Stimulated activated CD4-positive, alpha-beta T cell treated with anti-CD3 and anti-CD28 coated beads, Interleukin-2, amount 100 ng/mL, for 4 hours (primary cell): ENCODE measurements around the gene ANK3.

Experiments used
- DNase-seq: peaks from one replicate; pipeline ENCODE4 v3.0.0-alpha.2; 2020; ENCODE audit warnings: low read depth

The ANK3 gene

DNA sequence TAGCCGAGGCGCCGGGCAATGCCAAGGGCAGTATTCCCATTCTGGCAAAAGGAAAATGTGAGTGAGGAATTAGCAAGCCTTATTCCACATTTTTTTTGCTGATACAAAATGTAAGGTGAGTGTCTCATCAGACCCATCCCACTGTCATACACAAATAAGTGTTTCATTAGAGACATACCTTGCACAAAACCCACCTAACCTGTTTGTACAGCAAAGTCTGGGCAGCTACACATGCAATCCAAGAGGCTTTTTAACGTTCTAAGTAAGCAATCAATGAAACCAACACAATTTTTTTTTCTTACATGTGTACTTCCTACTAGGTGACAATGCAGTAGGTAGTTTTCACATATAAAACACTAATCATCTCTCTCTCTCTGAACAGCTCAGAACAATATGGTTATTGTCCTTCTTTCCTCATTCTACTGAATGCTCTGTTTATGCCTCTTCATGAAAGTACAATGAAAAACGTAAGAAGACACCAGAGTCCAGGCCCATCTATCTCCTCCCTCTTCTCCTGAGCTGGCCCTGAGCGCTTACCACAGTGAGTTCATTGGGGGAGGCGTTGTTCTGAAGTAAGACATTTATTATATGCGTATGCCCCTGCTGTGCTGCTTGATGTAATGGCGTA is 217.2 kb downstream of the ANK3 start:
- DNase-seq = no peak

DNA sequence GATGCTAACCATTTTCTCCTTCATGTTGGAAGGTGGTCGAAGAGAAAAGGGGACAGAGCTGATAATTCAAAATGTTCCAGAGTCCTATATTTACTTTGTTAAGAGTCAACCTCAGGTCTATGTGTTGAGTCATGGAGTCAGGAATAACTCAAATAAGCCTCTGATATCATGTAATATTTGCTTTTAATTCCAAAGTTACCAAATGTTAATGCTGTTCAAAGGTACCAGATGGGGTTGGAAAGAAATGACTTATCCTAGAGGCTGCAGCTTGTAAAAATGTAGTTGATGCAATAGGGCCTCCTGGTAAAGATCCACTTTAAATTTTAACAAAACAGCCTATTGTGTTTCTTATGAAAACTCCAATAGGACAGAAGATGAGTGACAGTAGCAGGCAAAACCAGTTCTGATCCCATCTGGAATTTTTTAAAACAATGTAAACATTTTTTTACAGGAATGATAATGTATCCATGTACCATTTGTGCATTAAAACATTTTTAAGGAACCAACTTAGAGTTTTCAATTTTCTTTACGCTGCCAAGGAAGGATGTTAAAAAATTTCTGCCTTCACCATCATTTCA is 218.2 kb downstream of the ANK3 start:
- DNase-seq = no peak

GRCh38 chr10:60170250-60170649 is 219.4 kb downstream of the ANK3 start:
- no peak for DNase-seq

- DNase-seq = no peak
These were observed 220.6 kb downstream of the ANK3 start for GRCh38 chr10:60169111-60169510.

DNA sequence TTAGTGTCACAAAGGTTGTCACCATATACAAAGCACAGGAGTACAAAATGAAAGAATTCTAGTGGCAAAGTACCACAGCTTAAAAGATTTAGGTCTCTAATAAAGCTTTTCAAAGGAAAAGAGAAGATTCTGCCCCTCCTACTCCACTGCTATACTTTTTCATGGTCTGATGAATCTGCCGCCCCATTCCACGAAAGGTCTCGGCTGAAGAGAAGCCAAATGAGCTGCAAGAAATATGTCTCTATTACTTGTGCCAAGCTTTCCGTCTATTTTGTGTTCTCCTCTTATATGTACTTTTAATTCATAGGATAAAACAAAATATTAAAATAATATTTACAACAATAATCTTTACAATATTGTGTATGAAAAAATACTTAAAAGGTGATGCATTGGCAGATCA is 222.6 kb downstream of the ANK3 start:
- no peak for DNase-seq

DNA sequence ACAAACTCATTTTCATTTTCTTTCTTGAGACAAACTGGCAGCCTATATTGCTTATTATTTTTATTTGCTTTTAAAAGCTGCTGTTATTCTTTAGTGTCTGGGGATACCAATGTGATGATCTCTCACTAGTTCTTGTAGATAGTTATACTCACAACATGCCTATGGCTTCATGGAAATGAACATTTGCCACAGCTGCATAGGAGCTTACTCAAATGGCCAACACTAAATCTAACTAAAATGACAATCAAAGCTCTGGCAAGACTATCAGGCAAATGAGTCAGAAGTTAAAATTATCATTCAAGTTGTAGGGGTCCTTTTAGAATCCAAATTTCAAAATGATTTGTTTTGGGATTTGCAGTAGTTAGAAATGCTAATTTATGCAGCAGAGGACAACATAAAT is 225.9 kb downstream of the ANK3 start:
- DNase-seq = no peak

GRCh38 chr10:60162631-60163030 is 227.0 kb downstream of the ANK3 start:
- DNase-seq = no peak

- DNase-seq = no peak
These were observed 233.6 kb downstream of the ANK3 start for GRCh38 chr10:60155943-60156683.

DNA sequence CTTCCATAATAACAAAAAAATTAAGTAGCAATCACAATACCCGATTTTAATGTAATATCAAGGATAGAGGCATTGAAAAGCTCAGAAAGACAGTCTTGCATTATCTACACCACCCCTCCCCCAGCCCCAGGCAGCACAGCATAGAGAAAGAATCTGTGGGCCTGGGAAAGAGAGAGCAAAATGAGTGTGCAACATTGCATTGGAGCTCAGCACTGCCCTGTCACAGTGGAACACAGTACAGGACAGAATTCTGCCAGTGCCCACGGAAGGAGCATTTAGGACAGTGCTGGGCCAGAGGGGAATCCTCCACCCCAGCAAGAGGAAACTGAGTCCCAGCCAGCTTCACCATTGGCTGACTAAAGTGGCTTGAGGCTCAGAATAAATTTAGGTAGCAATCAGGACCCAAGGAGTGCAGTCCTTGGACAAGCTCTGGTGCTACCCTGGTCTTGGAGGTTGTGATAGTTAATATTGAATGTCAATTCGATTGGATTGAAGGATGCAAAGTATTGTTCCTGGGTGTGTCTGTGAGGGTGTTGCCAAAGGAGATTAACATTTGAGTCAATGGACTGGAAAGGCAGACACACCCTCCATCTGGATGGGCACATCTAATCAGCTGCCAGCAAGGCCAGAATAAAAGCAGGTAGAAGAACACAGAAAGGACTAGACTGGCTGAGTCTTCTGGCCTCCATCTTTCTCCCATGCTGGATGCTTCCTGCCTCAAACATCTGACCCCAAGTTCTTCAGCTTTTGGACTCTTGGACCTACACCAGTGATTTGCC is 234.4 kb downstream of the ANK3 start:
- no peak for DNase-seq

GRCh38 chr10:60149003-60149402 is 240.7 kb downstream of the ANK3 start:
- DNase-seq = no peak

DNA sequence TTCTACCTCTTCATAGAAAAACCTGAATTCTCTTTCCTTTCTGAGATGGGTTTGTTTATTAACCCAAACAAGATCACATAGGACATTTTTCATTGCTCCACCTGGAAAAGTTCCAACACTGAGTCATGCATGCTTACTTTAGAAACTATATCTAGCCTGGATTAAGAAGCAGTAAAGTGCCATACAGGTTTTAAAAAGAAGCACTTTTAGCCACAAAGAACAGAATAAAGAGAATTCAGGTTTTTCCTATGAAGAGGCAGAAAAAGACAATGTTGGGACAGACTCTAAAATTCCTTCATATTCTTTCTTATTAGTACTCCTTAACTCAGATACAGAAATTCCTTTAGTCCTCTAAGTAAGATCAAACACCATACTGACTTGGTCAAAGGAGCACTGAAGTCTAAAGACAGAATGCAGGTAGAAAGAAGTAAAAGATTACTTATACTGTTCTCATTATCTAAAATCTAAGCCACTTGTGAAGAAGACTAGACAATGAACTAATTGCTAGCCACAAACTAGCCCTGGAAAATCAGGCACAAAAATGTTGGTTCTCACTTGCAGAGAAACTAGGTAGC is 241.3 kb downstream of the ANK3 start:
- DNase-seq = no peak

DNA sequence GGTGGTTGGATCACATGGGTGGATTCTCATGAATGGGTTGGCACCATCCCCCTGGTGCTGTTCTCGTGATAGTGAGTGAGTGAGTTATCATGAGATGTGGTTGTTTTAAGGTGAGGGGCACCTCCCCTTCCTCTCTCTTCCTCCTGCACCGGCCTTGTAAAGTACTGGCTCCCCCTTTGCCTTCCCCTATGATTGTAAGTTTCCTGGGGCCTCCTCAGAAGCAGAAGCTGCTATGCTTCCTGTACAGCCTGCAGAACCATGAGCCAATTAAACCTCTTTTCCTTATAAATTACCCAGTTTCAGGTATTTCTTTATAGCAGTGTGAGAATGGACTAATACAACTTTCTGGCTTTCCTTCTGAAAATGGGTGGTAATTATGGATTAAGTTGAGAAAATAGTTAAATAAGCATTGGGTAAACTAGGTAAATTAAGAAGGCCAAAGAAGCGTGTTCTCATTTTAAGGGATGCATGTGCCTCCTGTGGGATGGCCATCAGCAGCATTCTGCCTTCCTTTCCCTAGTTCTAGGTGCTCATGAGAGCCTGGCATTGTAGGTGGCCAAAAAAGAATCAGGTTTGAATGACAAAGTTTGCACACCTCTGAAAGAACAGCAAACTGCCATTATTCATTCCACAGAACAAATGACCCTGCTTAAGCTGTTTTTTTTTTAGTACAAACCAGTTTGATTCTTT is 242.0 kb downstream of the ANK3 start:
- DNase-seq = no peak

DNA sequence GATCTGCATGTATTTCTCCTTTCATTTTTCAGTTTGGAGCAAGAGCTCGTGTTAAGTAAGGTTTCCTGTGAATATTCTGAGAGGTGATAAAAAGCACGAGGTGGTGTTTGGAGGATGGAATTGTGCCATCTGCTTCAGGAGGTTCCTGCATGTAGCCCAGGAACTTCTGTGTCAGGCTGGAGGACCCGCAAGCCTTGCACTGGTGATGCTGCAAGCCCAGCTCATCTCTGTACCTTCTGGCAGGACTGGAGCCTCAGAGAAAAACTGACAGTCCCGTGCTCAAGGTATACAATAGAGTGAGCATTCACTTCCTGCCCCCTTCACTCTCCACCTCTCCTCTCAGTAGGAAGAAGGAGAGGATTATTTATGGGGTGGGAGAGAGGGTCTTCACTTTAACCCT is 242.7 kb downstream of the ANK3 start:
- no peak for DNase-seq

DNA sequence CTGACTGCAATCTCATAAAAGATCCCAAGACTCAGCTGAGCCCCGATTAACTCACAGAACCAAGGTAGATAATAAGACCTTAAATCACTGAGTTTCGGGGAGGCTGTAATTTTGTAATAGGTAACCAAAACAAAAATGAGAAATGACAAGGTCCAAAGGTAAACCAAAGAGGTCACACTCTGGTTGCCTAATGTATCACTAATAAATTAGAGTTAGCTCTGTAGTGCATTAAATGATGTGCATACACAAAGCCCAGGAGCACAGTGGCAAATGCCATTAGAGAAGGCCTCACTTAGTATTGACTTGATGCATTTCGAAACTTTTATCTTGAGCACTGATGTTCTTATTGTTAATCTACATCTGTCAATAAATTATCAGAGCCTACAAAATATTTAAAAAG is 245.6 kb downstream of the ANK3 start:
- DNase-seq = no peak

- no peak for DNase-seq
These were observed 246.9 kb downstream of the ANK3 start for GRCh38 chr10:60142736-60143135.

- DNase-seq = no peak
These were observed 247.6 kb downstream of the ANK3 start for GRCh38 chr10:60141896-60142559.

GRCh38 chr10:60140651-60141632 is 248.7 kb downstream of the ANK3 start:
- DNase-seq = no peak

GRCh38 chr10:60139798-60140566 is 249.7 kb downstream of the ANK3 start:
- DNase-seq = no peak

DNA sequence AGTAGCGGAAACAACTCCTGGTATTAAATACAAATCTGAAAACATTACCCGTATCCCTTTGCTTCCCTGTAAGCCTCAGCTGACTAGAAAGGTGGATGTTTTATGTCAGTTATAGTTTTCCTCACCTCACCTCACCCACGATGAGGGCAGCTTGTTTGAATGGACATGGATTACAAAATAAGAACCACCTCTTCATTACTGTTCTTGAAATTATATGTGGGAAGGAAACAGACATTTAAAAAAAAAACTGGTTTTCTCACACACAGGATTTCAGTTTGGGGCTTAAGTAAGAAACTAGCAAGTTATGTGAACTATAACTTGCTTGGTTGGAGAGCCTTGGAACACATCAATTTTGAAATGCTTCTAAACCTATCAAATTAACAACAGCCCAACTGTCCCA is 250.4 kb downstream of the ANK3 start:
- no peak for DNase-seq
